SH-SY5Y (cell line): ENCODE measurements around the gene FADS6.

Experiments used
- GATA2 ChIP-seq: IDR thresholded peaks from 2 replicates; pipeline ENCODE4 v1.6.1; 2011; ENCODE audit warnings: mild to moderate bottlenecking, low read depth, low read length
- GATA3 ChIP-seq: IDR thresholded peaks from 2 replicates; pipeline ENCODE4 v1.6.1; 2011; ENCODE audit warnings: low read depth, mild to moderate bottlenecking, low read length, moderate library complexity

FADS6 gene

DNA sequence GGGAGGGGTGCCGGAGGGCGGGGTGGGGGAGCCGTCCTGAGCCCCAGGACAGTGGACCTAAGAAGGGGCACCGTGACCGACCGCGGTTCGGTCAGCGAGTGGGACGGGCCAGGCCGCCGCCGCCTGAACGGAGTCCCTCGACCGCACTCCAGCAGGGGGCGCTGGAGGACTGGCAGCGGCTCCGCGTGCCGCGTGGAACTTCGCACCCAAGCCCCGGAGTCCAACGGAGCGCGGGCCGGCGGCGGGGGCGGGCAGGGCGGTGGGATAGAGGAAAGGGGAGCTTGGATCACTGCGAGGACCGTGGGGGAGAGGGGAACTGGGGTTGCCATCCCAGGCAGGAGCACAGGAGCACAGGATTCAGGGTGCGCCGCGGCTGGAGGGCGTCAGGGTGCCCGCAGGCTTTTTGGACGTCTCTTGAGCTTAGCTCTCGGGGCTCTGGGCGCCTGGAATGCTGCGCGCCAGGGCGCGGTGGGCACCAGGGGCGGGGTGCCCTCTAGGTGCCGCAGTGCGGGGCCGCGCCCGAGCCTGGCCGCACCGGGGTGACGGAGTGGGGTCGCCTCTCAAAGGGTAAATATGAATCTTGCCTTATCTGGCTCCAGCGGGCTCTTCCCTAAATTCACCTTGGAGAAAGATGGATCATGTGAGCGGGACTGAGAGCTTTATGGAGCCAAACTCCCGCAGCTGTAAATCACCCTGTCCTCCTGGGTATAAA is 30.3 kb upstream of the FADS6 start:
- no peak for TF ChIP-seq GATA3
- no peak for TF ChIP-seq GATA2

DNA sequence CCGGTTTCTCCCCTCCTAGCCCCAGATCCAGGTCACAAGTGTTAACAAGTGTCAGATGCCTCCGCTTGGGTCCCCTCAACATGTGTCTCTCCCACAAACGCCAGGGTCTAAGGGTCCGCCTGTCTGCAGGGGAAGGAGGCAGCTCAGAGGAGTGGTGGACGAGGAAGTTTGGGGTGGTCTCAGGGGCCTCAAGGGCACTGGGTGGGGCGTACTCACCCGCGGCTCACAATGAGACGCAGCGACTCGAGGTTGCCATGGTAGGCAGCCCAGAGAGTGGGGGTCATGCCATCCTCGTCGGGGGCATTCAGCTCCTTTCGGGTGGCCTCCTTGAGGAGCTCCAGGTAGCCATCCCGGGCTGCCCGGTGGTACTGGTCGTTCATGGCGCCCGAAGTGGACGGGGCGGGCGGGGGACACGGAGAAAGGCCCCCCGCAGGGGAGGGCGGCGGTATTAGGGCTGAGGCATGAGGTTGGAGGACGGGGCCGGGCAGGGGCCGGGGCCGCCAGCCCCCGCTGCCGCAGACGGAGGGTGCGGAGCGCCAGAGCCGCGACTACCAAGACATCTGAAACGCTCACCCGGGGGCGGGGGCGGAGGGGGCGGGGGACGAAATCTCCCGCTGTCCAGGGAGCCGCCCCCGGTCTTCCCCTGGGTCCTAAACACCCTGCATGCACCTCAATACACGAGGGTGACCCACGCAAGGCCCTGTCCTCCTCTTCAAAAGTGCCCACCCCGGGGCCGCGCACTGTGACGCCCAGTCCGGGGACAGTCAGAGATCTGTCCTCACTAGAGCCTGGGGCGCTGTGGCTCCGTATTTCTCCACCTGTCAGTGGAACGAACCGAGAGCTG is 29.5 kb upstream of the FADS6 start, which contains the start of gene USH1G:
Gene USH1G, minus strand, starts transcription at position 562 of the 844 bp plus-strand sequence. Its CDS starts 182 bp downstream, at position 380.
- no peak for TF ChIP-seq GATA2
- TF ChIP-seq GATA3, result no peak

DNA sequence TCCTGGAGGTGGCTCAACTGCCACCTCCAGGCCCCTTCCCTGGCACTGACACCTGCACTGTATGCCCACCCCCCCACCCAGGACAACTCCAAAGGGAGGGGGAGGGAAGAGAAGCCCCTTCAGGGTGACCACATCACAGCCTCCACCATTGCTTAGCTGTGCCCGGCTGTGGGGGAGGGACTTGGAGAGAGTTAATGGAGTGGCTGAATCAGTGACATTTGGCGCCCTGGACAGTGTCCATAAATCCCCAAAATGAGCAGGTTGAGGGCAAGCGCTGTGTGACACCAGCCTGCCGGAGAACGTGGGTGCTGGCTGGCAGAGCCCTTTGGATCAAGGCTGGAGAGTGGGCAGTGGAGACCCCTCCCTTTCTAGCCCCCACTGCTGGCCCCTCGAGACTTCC is 28.7 kb upstream of the FADS6 start:
- no peak for TF ChIP-seq GATA2
- TF ChIP-seq GATA3, result no peak

DNA sequence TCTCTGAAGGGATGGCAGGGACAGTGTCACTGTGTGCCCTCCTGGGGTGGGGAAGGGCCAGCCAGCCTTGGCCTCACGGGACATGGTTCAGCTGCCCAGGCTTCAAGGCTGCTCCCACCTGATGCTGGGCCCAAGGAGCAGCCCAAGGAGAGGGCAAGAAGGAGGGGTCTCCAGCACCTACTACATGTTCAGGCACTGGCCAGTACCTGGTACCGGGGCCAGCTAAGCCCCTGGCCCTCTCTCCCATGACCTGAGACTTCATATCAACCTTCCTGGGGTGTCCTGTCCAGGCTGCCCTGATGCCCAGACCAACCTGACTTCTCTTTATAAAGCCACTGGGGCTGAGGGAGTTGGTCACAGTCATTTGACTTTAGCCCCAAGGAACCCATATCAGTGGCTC is 28.3 kb upstream of the FADS6 start:
- TF ChIP-seq GATA2 (no peak), GATA3 (no peak)

DNA sequence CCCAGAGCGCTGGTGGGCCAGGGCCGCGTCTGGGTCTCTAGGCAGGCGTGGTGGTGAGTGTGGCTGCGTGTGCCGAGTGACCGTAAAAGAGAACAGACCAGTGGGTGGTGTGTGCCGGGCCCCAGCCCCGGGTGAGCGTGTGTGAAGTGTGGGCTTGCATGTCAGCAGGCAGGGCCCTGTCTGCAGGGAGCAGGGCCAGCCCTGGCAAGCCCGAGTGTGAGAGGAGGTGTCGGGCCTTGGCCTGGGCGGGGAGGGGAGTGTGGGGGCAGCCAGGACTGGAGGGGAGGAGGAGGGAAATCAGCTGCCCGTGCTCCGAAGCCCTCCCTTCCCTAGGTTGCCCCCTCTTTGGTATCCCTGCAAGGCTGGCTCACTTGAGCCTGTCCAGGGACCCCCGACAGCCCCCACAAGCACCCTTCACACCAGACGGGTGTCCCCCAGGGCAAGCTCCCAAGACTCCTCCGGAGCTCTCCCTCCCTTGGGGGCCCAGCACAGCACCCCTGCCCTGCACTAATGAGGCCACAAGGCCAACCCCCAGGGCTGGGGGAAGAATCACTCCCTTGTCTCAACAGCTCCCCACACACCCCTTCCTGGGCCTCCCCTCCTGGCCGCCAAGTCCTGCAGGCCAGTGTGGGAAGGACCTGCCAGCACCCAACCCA is 27.7 kb upstream of the FADS6 start:
- TF ChIP-seq GATA3 (no peak), GATA2 (no peak)

DNA sequence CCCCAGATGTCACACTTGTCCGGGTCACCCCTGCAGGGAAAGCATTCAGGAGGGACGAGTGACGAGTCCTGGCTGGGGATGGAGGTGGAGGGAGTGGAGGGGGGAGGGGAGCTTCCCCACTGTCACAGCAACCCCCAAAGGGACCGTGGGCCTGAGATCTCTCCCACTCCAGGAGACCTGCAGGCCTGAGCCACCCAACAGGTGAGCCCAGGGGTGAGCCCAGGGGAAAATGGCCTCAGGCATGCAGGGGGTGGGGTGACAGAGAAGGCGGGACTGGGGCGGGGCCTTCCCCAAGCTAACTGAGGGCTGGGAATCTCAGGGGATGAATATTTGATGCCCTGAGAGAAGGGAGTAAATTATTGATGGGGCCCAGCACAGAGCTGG is 27.2 kb upstream of the FADS6 start:
- TF ChIP-seq GATA3 (no peak), GATA2 (no peak)

DNA sequence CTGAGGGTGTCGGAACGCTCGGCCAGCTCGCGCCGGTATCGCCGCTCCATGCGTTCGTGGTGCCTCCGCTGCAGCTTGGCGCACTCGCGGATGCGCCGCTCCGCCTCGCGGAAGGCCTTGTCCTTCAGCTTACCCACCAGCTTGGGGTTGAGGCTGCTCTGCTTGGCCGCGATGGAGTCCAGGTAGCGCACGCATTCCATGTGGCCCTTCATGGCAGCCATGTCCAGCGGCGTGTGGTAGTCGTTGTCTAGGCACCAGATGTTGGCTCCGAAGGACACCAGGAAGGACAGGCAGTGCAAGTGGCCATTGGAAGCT is 26.8 kb upstream of the FADS6 start:
- TF ChIP-seq GATA3, result no peak
- no peak for TF ChIP-seq GATA2

DNA sequence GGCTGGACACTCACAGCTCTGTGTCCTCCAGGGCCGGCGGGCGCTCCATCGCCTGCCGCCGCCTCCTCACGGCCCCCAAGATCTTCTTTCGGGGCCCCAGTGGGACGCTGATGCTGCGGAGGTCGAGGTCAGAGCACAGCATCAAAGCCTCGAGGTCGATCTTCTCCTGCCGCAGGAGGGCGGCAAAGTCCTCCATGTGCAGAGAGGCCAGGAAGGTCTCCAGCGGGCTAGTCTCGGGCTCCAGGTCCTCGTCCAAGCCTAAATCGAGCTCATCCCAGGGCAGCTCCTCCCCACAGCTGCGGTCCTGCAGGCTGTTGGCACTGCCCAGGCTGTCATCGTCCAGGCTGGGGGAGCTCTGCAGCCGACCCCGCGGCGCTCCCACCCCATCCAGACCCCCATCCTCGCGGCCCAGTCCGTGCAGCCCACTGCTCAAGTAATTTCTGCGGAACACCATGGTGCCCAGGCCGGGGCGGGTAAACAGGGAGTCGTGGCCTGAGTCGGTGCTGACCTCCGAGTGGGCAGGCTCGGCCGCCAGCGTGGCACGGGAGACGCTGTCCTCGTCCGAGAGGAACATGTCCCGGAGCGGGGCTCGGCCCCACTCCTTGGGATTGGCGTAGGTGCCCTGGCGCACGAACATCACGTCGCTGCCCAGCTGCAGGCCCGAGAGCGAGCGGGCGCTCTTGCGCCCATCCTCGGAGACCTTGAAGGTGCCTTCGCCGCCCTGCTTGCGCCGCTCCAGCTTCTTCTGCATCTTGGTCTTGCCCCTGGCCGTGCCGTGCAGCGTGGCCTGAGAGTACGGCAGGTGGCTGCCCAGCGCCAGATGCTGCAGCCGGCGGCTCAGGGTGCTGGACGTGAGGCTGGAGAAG is 26.2 kb upstream of the FADS6 start:
- TF ChIP-seq GATA3 (no peak), GATA2 (no peak)

DNA sequence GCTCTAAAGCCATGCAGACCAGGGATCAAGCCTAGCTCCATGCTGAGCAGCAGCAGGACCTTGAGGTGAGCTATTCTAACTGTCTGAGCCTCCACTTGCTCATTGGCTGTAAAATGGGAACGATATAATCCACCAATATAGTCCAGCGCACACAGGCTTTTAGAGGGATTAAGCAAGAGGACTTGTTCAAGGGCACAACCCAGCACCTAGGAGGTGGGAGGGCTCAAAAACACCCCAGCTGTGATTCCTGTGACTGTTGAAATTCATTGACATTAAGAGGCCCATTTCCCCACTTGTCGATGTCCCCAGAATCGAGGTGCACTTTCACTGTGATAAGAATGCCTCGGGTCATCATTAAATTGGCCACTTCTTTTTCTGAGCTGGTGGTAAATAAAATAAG is 25.5 kb upstream of the FADS6 start:
- no peak for TF ChIP-seq GATA2
- no peak for TF ChIP-seq GATA3

DNA sequence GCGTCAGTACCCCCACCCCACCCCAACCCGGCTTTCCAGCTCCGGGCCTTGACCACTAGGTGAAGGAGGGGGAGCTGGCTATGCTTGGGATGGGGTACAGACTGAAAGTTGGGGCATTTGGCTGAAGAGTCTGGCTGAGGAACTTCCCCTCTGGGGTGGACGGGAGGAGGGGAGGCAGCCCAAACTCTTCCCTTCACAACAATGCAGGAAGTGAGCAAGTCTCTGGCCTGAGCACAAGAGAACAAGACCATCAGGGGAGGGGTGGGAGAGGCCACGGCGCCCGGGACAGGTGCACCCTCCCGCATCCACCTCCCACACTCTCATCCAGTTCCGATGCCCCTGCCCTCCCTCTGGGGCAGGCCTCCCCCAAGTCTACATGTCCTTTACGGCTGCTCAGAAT is 24.0 kb upstream of the FADS6 start:
- TF ChIP-seq GATA3 (no peak), GATA2 (no peak)

DNA sequence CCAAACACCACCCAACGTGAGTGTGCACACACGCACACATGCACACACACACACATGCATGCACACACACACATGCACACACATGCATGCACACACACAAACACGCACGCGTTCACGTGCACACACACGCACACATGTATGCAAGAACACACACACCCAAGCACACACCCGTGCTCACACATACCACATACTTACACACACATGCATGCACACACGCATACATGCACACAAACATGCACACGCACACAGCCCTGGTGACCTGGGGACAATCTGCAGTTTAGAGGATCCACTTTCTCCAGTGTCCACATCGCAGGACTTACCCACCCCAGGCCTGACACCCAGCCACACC is 23.4 kb upstream of the FADS6 start:
- no peak for TF ChIP-seq GATA2
- TF ChIP-seq GATA3, result no peak

DNA sequence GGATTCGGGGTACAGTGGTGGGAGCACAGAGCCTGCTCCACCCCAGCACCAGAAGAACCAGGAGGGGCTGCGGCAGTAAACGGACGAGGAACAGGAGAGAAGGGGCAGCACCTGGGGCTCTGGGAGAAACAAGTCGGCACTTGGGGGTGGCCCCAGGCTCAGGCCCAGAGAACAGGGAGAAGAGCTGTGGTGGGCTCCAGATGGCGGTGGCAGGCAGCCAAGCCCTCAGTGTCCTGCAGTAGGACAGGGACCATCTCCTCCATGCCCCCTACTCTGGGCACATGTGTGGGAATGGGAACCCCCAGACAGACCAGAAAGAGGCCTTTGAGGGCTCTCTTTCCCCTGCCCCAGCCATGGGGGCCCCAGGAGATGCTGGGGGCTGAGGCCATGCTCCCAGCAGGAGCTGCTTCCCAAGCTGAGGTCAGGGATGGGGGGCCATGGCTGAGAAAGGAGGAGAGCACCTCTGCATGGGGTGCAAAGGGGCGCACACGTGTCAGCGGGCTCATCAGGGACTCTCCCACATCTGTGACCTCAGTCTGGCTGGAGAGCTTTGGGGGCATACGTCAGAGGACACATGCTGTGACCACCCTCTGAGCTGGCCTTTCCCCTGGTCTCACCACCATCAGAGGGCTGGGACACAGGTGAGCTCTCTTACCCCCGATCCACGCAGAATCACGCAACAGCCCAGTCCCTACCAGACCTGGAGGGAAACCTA is 22.9 kb upstream of the FADS6 start:
- TF ChIP-seq GATA2 (no peak), GATA3 (no peak)

DNA sequence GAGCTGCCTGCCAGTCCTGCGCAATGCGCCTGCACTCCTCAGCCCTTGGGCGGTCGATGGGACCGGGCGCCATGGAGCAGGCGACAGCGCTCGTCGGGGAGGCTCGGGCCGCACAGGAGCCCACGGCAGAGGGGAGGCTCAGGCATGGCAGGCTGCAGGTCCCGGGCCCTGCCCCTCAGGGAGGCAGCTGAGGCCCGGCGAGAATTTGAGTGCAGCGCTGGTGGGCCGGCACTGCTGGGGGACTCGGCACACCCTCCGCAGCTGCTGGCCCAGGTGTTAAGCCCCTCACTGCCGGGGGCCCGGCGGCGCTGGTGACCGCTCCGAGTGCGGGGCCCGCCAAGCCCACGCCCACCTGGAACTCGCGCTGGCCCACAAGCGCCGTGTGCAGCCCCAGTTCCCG is 13.6 kb upstream of the FADS6 start:
- TF ChIP-seq GATA2, result no peak
- no peak for TF ChIP-seq GATA3

DNA sequence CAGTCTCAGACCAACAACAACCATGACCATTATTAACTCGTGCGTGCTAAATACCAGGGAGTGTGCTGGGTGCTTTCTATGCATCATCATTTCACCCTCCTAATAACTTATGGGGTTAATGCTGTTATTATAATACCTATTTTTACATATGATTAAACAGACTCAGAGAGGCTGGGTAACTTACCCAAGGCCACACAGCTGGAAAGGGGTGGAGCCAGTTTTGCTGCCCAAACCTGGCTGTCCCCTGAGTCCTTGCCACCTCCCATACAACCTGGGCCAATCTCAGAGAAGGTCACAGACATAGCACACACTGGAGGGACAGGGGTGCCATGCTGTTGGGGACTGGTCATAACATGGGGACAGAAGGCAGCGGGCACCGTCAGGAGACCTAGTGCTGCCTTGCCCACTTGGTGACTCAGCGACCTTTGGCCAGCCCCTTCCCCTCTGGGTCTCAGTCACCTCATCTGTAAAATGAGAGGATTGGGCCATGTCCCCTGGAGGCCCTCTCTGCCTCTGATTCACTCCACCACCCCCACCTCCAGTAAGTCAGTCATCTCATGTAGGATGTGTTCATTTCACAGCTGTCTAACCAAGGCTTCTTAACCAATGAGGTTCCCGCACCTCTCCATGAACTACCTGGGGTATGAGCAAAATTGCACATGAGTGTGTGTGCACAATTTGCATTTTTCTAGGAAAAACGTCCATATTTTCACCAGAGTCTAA is 11.4 kb upstream of the FADS6 start:
- no peak for TF ChIP-seq GATA2
- no peak for TF ChIP-seq GATA3
